NK-92 treated with Interleukin-12 subunit alpha and Interleukin-12 subunit beta, amount 100 ng/mL, for 24 hours (cell line): ENCODE results near the gene TRNT1.

ENCODE experiments used
- DNase-seq: peaks from one replicate; lab custom pipeline; 2025; lab: John Stamatoyannopoulos, UW

Gene TRNT1

DNA sequence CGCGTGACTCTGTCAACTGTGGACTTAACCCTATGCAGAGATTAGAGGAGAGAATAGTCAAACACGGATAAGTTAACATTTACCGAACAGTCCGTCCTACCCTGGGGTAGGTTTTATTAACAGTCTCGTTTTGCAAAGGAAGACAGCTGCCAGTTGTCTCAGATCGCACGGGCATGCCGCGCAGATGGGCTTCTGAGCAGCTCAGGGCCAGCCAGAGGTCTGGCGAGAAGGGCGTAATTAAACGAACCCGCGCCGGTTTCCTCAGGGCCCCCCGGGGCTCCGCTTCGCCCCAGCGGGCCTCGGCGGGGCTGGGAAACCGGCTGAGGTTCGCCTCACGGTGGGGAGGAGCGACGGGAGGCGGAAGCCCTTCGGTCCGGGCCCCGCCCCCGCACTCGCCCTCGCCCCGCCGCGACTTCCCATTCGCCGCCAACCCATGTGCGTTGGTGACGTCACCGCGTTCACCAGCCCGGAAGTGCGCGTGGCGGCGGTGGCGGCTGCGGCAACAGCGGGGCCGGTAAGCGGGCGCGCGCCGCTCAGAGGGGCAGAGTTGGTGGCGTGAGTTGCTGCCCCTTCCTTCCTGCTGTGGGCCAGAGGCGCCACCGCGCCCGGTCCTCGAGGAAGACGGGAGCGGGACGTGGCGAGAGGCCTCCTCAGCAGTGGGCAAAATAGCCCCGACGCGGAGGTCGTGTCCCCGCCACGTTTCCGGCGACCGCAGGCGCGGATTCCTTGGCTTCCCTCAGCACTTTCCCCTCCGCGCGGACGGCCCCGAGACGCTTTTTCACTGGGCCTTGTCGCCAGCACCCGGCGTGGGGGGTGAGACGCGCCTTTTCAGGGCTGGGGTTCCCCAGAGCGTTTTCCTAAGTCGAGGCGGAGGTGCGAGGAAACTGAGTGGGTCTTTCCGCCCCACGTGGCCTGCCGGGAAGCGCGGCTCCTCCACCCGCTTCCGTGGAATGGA lies at the start of gene TRNT1:
Gene TRNT1 (plus strand): TSS at position 464 of the 955 bp plus-strand sequence. CDS start 2,101 bp downstream, outside the sequence.
- DNase-seq = peak; percentile 85

DNA sequence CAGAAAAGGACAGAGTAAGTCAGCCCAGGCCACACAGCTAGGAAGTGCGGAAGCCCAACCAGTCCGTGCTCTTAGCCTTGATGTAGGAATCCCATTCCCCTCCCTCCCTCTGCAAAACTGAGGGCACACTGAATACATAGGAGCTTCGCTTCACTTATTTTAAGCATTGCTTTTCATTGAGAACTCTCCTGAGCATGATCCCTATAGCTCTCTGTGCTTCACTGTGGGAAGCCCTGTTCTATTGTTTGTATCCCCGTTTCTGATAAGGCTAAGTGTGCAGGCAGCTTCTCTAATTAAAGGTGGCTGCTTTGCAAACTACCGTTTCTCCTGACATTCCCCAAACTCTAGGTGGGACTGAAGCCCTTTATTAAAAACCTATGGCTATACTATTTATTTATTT lies 46.4 kb upstream of the TRNT1 start:
- no peak for DNase-seq

DNA sequence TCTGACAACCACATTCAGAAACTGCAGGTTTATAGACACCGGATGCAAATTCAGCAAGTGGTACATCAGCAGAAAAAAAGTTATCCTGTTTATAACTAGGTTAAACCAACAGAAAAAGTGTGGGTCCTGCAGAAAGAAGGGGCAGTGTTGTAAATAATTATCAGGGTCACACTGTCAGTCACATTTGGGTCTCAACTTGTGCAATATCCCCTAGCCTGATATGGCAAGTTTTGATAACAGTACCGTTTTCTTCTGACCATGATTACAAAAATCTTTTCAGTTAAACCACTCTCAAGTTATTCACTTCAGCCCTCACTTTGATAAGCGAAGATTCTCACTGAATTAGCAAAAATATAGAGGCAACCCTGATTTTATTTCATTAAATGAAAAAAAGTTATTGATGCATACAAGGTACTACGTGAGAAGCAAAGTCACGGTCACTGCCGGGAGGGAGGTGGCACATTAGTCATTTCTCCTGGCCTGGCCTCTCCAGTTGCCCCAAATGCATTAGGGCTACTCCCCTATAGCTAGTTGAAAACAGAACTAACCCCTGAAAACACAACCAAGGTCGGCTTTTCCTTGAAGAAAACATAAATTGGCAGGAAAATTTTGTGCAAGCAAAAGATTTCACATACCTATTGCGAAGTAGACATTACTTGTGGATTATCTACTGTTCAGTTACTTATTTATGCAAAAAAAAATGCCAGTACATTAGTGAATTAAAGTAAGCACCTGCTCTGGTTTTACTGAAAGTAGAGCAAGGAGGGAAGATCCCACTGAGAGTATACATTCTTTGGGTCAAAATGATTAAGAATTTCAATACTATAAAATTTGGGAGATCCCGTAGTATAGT lies 45.1 kb upstream of the TRNT1 start:
- DNase-seq = no peak

DNA sequence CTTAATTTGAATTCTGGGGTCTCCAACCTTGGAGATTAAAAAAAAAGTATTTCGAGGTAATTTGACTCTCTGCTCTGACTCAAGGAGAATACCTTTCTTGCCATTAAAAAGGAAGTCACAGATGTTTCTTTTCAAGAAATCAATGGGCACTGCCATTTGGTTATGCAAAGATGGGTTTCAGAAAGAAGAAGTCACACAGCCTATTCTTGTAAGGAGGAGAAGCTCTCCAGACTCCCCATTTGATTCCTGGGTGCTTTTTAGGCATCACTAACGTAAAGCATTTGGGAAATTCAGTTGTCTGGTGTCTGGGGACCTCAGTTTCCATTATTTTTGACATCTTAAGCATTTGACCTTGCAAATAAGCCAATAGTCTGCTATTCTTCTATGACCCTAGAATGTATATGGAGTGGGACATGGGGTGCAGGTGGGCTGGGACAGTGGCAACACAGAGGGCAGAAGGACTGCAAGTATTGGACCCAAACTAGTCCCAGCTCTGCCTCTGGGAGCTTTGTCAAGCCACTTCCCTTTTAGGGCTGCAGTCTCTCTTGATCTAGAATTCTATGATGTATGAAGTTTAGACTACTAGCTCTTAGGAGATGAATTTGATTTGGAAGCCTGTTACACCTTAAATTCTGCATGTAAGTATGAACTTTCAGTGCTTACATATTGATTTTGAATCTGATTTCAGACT lies 44.4 kb upstream of the TRNT1 start:
- DNase-seq = no peak

DNA sequence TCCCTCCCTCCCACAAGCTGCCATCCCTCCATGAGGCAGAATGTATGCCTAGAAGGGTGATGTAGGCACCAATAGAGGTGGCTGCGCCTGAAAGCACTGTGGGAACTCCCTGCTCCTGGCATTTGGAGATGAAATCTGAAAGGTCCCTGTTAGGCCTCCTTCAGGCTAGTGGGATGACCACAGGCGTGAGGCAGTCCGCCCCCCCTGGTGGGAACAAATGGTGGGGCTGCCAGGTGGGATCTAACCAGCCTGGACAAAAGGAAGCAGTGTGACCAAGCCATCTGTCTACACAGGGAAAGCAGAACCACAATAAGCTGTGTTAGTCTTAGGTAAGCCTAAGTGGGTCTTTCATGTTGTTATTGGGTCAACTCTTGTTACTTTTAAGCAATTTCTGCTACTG lies 41.9 kb upstream of the TRNT1 start:
- no peak for DNase-seq

DNA sequence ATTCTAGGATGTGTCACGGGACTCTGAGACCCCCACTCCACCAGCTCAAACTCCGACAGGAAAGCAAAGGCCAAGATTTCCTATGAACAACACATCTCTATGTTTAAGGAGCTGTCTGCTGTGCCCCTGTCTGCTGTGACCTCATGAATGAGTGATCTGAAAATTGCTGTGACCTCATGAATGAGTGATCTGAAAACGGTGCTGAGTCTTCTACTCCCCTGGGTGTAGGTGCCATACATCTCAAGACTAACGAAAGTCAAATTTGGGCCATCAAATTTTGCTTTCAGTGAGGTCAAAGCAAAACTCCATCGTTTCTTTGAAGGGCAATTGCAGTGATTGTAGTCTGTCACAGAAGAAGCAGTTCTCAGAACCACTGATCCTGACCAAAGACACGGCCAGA lies 41.0 kb upstream of the TRNT1 start:
- no peak for DNase-seq

DNA sequence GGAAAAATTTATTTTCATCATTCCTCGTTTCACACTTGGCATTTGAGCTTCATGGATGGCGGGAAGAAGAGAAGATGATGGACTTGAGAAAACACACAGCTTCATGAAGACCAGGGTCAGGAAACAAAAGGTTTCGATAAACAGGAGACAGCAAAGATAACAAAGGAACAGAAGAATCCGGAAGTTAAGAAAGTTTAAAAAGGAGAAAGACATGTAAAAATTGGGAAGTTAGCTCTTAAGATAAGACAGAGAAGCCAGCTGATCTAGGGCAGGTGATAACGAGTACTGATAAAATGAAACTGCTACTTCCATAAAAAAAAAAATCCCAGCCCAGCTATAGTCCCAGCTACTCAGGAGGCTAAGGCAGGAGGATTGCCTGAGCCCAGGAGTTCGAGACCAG lies 40.5 kb upstream of the TRNT1 start:
- no peak for DNase-seq

DNA sequence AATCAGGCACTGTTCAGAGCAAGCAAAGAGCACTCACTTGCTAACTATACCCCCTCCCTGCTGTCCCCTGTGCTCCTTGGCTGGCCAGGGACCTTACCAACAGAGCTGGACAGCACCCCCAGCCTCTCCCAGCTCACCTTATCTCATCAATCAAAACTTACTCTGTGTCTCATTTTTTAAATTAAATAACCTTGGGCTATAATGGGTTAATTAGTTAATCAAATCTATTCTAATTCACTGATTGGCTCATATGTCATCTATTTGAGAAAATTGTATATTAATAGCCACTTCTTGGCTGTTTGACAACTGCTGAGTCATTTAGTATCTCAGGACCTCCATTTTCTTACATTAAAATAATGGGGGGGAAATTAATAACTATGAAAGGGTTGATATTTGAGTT lies 39.5 kb upstream of the TRNT1 start:
- no peak for DNase-seq

DNA sequence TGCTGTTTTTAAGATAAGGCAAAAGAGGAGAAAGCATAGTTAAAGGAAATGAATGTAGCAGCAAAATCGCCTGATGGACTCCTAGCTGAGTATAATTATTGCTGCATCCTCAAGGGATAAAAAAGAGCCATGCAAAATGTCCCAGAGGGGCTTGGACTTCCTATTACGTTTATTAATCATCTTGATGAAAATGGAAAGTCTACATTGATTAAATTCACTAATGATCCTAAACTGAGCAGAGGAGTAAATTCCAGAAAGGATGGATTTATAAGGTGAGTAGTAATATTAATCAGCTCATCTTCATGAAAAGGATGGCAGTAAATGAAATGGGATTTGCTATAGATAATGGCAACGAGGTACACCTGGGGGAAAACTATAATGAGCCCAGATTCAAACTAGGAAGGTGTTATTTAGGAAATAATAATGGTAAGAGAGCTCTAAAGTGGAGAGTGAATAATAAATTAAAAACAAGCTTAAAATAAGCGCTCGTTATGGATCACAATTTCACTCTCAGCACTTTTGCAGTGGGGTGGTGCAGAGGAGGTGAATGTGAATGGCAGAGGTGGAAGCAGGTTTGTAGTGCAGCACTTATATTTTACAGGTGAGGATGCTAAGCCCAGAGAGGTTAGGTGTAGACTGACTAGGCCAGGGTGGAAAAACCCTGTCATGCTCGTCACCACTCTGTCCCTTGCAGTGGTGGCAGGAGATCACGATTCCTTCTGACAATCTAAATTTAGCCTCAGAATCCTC lies 38.8 kb upstream of the TRNT1 start:
- no peak for DNase-seq

DNA sequence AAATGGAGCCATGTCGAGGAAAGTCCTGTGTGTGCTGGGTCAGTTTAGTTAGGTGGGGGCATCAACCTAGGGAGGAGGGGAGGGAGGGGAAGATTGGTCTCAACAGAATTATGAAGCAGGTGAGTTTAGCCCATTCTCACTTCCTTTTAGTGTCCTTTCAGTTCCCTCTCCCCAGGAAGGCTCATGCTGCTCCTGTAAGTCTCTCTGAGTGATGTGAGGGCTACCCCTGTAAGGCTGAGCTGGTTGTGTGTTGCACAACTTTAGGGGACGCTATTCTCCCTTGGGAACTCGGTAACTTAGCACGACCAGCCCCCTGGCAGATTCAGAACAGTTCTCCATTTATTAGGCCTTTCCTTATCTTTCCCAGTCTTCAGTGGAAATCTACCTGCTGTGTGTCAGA lies 37.7 kb upstream of the TRNT1 start:
- no peak for DNase-seq

DNA sequence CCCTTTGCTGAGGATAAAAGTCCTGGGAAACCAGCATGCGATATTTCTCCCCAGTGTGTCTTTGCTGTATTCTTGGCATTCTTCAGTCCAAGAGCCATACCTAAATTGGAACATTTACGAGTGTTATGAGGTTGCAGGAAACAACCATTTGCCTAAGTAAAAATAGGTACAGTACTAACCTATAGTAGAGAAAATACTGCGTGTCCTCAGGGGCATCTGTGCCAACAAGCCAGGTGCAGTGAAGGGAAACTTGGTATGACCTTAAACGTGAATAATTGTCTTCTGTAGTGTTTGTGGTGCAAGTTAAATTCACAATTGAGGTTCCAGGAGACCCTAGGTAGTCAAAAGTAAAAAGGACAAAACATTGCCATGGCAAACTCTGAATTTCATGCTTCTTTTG lies 28.8 kb upstream of the TRNT1 start:
- DNase-seq = no peak

DNA sequence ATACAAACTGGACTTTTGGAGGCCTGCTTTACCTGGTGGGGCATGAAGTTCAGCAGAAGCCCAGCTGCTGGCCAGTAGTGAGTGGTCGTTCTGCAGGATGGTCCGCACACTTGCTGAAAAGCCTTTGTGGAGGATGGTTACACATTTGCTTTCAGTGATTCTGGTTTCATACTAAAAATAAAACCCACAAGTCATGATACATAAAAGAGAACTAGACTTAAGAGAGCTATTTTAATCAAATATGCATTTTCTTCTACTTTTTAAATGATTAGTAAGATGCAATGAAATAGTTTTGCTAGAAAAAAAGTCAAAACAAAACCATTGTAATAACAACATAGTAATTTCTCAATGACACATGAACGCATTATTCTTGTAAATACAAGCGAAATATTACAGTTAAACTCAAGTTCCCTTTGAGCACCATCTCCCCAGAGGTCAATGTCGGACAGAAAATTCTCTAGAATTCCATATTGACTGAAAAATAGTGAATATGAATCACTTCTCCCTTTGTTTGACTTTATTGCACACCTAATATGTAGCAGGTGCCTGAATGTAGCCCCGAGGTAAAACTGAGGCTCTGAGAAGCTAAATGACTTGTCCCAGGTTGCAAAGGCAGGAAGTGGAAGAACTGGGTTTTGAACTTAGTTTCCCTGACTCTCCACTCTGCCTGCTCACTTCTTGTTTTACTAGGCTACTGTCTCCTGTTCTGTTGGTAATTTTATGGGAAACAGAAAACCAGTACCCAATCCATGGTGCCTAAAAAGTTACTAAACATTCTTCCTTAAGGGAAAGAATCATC lies 24.9 kb upstream of the TRNT1 start:
- DNase-seq = no peak

DNA sequence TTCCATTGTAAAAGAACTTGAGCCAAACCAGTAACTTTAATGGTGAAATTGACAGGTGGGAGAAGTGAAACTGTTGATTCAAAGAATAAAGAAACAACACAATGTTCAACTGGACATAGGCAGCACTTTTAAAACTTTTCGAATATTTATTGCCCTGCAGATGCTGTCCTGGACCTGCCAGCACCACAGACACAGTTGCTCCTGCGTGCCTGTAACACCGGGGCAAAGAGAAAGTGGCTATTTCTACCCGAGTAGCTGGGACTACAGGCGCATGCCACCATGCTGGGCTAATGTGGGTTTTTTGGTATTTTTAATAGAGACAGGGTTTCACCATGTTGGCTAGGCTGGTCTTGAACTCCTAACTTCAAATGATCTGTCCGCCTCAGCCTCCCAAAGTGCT lies 24.0 kb upstream of the TRNT1 start:
- DNase-seq = no peak

DNA sequence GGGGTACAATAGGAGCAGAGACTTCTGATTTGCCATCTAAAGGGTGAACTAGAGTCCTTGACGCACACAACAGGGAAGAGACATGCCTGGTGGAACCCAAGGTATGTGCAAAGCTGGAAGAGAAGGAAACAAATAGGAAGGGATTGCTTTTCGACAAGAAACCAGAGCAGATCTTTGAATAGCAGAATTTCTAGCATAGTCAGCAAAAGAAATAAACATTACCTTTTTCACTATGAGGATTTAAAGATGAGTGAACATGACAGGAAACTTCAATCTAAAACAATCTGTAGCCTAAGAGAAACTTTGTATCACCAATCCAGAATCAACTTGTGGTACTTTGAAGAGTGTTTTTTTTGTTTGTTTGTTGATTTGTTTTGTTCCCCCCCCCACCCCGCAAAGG lies 21.5 kb upstream of the TRNT1 start:
- no peak for DNase-seq

DNA sequence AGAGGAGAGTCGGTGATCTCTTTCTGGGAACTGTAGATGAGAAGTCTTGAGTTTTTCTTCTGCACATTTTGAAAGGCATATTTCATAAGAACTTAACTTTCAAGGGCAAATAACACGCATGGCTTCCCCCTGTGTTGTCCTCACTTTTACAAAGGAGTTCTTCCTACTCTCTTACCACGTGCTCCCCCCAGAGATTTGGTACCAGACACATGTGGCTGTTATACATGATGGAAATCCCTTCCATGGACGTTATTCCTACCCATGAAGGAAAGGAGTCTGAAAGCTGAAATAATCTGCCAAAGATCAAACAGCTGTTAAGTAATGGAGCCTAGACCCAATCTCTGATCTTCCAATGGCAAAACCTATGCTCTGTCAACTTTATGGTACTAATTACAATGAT lies 20.9 kb upstream of the TRNT1 start:
- DNase-seq = no peak

DNA sequence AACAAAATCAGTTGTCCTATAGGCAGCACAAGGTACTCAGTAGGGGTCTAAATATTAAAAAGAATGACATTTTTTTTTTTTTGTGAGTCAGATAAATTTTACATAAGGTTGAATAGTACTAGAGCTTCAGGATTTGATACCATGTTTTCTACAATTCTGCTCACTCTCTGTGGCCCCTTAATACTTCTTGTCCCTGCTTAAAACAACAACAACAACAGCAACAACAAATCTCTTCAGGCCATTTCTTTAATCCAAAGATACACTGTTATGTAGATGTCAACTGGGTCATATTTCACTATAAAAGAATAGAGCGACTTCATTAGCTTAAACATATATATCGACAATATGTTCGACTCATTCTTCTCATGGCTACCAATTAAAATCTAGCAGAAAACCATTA lies 19.6 kb upstream of the TRNT1 start:
- no peak for DNase-seq

DNA sequence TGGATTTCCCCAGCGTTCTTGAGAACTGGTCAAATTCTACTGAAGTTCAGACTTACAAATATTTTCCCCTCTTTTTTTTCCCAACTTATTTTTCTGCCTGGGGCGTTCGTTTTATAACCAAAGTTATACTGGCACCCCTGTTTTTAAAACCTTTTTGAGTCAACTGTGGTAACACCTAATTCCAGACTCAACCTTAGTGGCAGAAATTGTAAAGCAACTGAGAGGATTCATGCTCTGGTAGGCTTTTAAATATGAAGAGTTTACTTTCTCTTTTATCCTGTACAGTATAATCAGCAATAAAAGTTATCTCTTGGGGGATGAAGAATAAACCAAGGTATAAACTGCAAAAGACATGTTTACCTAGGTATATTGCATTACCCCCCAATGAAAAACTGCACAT lies 18.9 kb upstream of the TRNT1 start:
- no peak for DNase-seq

DNA sequence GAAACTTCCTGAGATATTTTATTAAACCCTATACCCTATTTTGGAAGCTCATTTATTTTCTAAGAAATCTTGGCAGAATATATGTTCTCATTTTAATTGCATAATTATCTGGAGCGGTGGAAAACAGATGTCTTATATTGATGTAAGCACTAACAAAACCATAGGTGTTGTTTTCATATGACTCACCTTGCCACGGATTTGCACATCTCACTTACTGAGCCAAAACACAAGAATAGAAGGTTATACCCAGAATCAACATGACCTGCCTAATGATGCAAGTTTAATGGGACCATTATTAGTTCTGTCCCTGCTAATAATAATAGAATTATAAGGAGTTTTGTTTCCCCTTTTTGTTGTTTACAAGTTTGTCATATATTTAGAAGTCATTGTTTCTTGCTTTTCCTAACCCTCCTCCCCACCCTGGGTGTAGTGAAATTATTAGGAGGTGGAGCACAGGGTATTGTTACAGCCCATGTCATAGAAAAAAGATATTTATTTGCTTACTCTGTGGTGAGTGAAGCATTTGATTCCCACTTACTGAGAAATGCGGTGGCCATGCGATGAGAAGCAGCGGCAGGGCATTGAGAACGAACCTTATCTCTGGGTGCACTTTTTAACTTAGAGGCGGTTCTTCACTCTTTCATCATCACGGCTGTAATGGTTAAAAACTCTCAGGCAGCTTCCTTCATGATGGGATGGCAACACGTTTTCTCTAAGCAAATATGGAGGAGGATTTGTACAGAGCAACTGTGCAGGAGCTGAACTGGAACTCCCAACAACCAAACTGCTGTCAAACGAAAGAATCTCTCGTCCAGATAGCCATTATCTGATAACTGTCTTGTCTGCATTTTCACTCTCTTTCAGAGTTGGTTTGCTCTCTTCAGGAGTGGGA lies 17.1 kb upstream of the TRNT1 start:
- no peak for DNase-seq

DNA sequence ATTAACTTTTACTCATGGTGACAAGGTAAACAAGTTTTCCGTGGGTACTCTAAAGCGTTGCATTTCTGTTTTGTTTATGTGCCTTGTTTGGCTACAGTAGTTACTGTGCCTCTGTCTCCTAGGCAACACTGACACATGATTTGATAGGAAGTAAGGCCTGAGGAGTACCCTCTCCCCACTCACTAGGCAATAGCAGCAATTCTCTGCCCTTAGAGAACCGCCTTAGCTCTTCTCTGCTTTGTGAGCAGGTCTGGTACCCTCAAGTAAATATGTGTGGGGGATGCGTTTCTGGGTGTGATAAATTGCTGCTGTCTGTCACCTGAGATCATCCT lies 16.5 kb upstream of the TRNT1 start, which contains the start of gene IL5RA:
Gene IL5RA (minus strand): TSS at position 76 of the 332 bp plus-strand sequence. CDS start 5,390 bp downstream, outside the sequence.
- peak; percentile 13 for DNase-seq
